Upper lobe of right lung (tissue), 1 donor: ENCODE measurements around the gene ZBP1. TPM values are rescaled to one million over a fixed set of nuclear protein-coding genes. Genes with fewer than 3 reads are reported as not detected.

Experiments used
- ATAC-seq: fragments of 200-7000 bp; cut with Tn5 transposase; one replicate; pipeline ENCODE4 v1.9.1; 2020; ENCODE audit warnings: mild to moderate bottlenecking, moderate library complexity
- DNase-seq: peaks from one replicate; pipeline ENCODE4 v3.0.0-alpha.2; 2020
- H3K27ac ChIP-seq: fragments of 200-600 bp; one replicate; pipeline ENCODE4 v1.8.0; 2022
- H3K27me3 ChIP-seq: fragments of 200-600 bp; one replicate; pipeline ENCODE4 v1.8.0; 2022; ENCODE audit warnings: mild to moderate bottlenecking
- H3K36me3 ChIP-seq: fragments of 200-600 bp; one replicate; pipeline ENCODE4 v1.8.0; 2022
- H3K4me1 ChIP-seq: fragments of 200-600 bp; one replicate; pipeline ENCODE4 v1.8.0; 2022
- H3K4me3 ChIP-seq: fragments of 200-600 bp; one replicate; pipeline ENCODE4 v1.8.0; 2022; ENCODE audit warnings: mild to moderate bottlenecking
- H3K9me3 ChIP-seq: fragments of 200-600 bp; one replicate; pipeline ENCODE4 v1.8.0; 2022
- CTCF ChIP-seq: fragments of 200-600 bp; IDR thresholded peaks from one replicate; pipeline ENCODE4 v1.8.0; 2022; ENCODE audit warnings: antibody characterized with exemption
- intact Hi-C: fragments of 100-400 bp; cut with DNase I; formaldehyde crosslinking; loops from one replicate; pipeline ENCODE4 v1.11.0; 2022
- total RNA-seq: library from RNA; stranded (reverse); fragmentation: NEBNext Ultra II Directional; extraction: Animal tissue kit (Norgen Biotek cat#: 25700); gene quantifications from one replicate; pipeline ENCODE4 v1.2.1, GENCODE V29; 2021
- donor health status: DM: no; HTN: yes; CAD: no; lungs with severe emphysema.

The ZBP1 gene
- total RNA-seq, 1 donor from 2014 or later: 2.7 TPM

GRCh38 chr20:57598491-57598890 lies 21.7 kb downstream of the ZBP1 start:
- Histone ChIP-seq H3K36me3 (no peaks in the 10 kb centered on the region), H3K4me1 (peaks cover 7% of the 10 kb centered on the region), H3K9me3 (no peaks in the 10 kb centered on the region), H3K27me3 (no peaks in the 10 kb centered on the region), H3K27ac (no peak overlapping the region), H3K4me3 (no peak overlapping the region)
- DNase-seq (no peak), ATAC-seq (no peak)
- intact Hi-C loops: loop anchor here (5.0 to 10.0 kb wide), 2 partner anchors 224 to 609 kb away; no protein-coding TSS in a partner anchor
- no peak for TF ChIP-seq CTCF

GRCh38 chr20:57598060-57598459 lies 22.2 kb downstream of the ZBP1 start:
- DNase-seq: no peak
- intact Hi-C loops: loop anchor here (5.0 to 10.0 kb wide), 2 partner anchors 223 to 609 kb away; no protein-coding TSS in a partner anchor
- H3K9me3 ChIP-seq: no peaks in the 10 kb centered on the region
- TF ChIP-seq CTCF: no peak
- no peak overlapping the region for H3K4me3 ChIP-seq
- no peak for ATAC-seq
- no peak overlapping the region for H3K27ac ChIP-seq
- no peaks in the 10 kb centered on the region for H3K27me3 ChIP-seq
- H3K36me3 ChIP-seq: no peaks in the 10 kb centered on the region
- H3K4me1 ChIP-seq: peaks cover 7% of the 10 kb centered on the region

DNA sequence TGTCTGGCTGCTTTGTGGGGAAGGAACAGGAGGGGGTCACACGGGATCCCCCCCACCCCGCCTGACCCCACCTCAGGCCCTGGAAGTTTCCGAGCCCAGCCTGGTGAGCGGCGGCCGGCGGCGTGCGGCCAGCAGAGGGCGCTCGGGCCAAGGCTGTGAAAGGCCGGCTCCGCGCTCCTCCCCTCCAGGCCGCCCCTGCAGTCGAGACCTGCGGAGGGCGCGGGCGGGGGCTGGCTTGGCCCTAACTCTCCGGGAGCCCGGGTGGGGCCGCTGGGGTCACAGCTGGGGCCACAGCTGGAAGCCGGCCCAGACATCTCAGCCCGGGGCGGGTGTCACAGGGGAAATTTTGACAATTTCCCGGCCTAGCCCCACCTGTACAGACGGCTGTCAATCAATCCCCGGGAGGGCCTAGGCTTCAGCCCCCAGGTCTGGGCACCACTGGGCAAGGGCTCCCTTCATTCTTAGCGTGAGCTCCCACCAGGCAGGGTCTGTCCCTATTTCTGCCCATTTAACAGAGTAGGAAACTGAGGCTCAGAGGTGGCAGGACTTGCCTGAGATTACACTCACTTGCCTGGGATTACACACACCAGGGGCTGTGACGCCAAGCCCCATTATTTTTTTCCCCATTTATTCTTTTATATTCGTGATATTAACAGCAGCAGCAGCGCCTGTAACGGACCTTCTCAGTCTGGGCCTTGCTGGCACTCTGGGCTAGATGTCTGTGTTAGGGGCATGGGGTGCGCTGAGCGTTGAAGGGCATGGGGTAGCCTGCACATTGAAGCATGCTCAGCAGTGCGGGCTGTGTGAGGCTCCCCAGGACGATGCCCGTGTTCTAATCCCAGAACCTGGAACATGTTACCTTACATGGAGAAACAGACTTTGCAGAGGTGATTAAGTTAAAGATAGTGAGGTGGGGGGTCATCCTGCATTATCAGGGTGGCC lies 23.0 kb downstream of the ZBP1 start:
- DNase-seq: peak; percentile 84
- Histone ChIP-seq H3K4me3 (no peak overlapping the region), H3K9me3 (no peaks in the 10 kb centered on the region), H3K27me3 (no peaks in the 10 kb centered on the region), H3K27ac (no peak overlapping the region), H3K4me1 (peaks cover 7% of the 10 kb centered on the region), H3K36me3 (no peaks in the 10 kb centered on the region)
- ATAC-seq: peak; percentile 86
- intact Hi-C loops: loop anchor here (5.0 to 10.0 kb wide), 2 partner anchors 222 to 610 kb away; no protein-coding TSS in a partner anchor
- peak; percentile 95 for TF ChIP-seq CTCF

DNA sequence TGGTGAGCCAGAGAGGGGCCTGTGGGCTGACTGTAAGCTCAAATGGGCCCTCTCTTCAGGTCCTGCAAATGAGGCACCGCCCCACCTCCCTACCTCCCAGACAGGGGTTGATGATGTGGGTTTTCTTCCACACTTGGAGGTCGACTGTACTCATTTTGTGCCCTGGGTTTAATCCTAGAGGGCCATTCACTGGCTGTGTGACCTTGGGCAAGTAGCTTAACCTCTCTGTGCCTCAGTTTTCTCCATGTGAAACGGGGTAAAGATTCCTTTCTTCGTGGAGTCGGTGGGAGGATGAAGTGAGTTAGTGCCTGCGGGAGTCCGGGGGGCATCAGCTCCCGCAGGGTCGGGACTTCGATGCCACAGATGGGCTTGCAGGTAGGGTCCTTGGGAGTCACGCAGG lies 23.9 kb downstream of the ZBP1 start:
- no peak overlapping the region for H3K4me3 ChIP-seq

More for the DNA sequence above, 23.9 kb downstream of the ZBP1 start:
- Histone ChIP-seq H3K9me3 (no peaks in the 10 kb centered on the region), H3K27me3 (no peaks in the 10 kb centered on the region), H3K27ac (no peak overlapping the region), H3K36me3 (no peaks in the 10 kb centered on the region), H3K4me1 (peaks cover 7% of the 10 kb centered on the region)
- TF ChIP-seq CTCF: no peak
- ATAC-seq: no peak
- intact Hi-C loops: loop anchor here (5.0 to 10.0 kb wide), 2 partner anchors 222 to 611 kb away; no protein-coding TSS in a partner anchor
- no peak for DNase-seq
